Gastroesophageal sphincter (tissue), 4 donors: ENCODE data around the gene C1orf50. TPM values are rescaled to one million over a fixed set of nuclear protein-coding genes. Genes with fewer than 3 reads are reported as not detected.
A peak's percentile ranks its signal among the peaks of the same experiment; 100 is the strongest.

Experiments
- ATAC-seq: fragments of 150-250 bp; one replicate; pipeline ENCODE4 v1.9.1; 2016; ENCODE audit warnings: mild to moderate bottlenecking, moderate library complexity
- H3K27ac ChIP-seq, 4 donors: fragments of 200-600 bp; sonication (generic) in 3 of 4; 1 replicate in 3 of 4; 2 replicates in 1 of 4; pipeline ENCODE4 v1.5.1; 2016 to 2019
- H3K27me3 ChIP-seq: fragments of 200-600 bp; sonication (generic); one replicate; pipeline ENCODE4 v1.5.1; 2019
- H3K36me3 ChIP-seq, 2 donors: fragments of 200-600 bp; sonication (generic); one replicate each; pipeline ENCODE4 v1.5.1; 2019; ENCODE audit warnings: control low read depth in 1 of 2
- H3K4me1 ChIP-seq, 3 donors: fragments of 200-600 bp; sonication (generic); 1 replicate in 2 of 3; 2 replicates in 1 of 3; pipeline ENCODE4 v1.5.1; 2016 to 2019; ENCODE audit warnings: control low read depth in 2 of 3
- H3K4me3 ChIP-seq, 2 donors: fragments of 200-600 bp; sonication (generic); one replicate each; pipeline ENCODE4 v1.5.1; 2019; ENCODE audit warnings: mild to moderate bottlenecking in 1 of 2, moderate library complexity in 1 of 2
- H3K9me3 ChIP-seq, 3 donors: fragments of 200-600 bp; sonication (generic); one replicate each; pipeline ENCODE4 v1.5.1; 2017 to 2019; ENCODE audit warnings: control low read depth in 2 of 3
- EP300 ChIP-seq: sonication (generic); formaldehyde crosslinking; IDR thresholded peaks from one replicate; pipeline ENCODE4 v1.6.1; 2017; ENCODE audit warnings: antibody characterized with exemption, mild to moderate bottlenecking
- POLR2A ChIP-seq, 2 donors: fragments of 450-650 bp; IDR thresholded peaks; one replicate each; pipeline ENCODE4 v1.6.1; 2017; ENCODE audit warnings: antibody characterized with exemption in 2 of 2, mild to moderate bottlenecking in 2 of 2, moderate library complexity in 1 of 2
- POLR2AphosphoS5 ChIP-seq: sonication (generic); formaldehyde crosslinking; IDR thresholded peaks from one replicate; pipeline ENCODE4 v1.6.1; 2017; ENCODE audit warnings: antibody characterized with exemption
- WGBS, 2 donors: methylation state at CpG; one replicate each; pipeline ENCODE4 v1.1.5; 2018; ENCODE audit warnings: low coverage in 1 of 2; 5-methylcytosine and 5-hydroxymethylcytosine counted together
- total RNA-seq, 4 donors: library from RNA; depleted of rRNA; stranded (reverse); fragments of >200 nt; gene quantifications; one replicate each; pipeline ENCODE4 v1.1.0, GENCODE V29; 2016
- TF ChIP-seq, protein P1 (sequence below), 4 experiments: fragments of 200-600 bp in 2 of 4; fragments of 450-650 bp in 2 of 4; sonication (generic) in 1 of 4; IDR thresholded peaks; one replicate each; pipeline ENCODE4 v1.5.1; 2017 to 2019; ENCODE audit warnings: antibody characterized with exemption in 4 of 4, mild to moderate bottlenecking in 2 of 4, moderate library complexity in 2 of 4

Gene C1orf50
- total RNA-seq, 4 donors from 2014 or later = 4.0 to 8.8 (median 8.0) TPM

DNA sequence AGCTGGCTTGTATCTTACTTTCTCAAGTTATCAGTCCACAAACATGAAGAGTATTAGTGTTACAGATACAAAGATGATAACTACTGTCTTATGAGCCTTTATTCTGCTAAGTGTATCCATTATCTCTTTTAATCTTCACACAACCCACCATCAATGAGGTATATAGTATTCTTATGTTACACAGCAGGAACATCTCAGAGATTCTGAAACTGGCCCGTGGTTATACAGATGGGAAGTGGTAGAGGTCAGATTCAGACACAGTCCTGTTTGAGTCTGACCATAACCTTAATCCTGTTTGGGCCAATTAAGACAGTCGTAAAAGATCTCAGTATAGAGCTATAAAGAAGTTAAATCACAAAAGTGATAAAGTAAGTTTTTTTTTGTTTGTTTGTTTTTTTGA lies 12.7 kb downstream of the C1orf50 start:
- ATAC-seq = no peak
- peaks cover 2 to 82% of the 10 kb centered on the region in 2 donors for H3K36me3 ChIP-seq
- 91 to 100% methylated on average over 1 to 2 of the region's 2 CpGs for WGBS, 2 donors

DNA sequence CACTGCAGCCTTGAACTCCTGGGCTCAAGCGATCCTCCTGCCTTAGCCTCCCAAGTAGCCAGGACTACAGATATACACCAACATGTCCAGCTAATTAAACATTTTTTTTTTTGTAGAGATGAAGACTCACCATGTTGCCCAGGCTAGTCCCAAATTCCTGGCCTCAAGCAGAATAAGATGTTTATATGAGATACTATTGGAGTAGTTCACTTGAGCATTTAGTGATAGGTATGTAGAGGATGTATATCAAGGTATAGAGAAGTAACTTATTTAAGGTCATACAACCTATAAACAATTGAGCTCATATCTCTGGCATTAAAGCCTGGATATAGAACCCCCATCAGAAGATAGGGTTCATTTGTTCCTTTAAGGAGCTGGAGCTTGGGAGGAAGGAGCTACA lies 13.1 kb downstream of the C1orf50 start:
- WGBS, 2 donors = 100% methylated on average over 1 of the region's 1 CpG
- H3K27me3 ChIP-seq = no peaks in the 10 kb centered on the region

More for the DNA sequence above, 12.7 kb downstream of the C1orf50 start:
- peaks cover 0 to 2% (median under 1%) of the 10 kb centered on the region in 3 donors for H3K4me1 ChIP-seq
- no peak overlapping the region for H3K27ac ChIP-seq
- TF ChIP-seq POLR2A (IDR thresholded peaks at IDR 0.05) = no peak
- no peak for TF ChIP-seq EP300
- TF ChIP-seq, protein P1, sequence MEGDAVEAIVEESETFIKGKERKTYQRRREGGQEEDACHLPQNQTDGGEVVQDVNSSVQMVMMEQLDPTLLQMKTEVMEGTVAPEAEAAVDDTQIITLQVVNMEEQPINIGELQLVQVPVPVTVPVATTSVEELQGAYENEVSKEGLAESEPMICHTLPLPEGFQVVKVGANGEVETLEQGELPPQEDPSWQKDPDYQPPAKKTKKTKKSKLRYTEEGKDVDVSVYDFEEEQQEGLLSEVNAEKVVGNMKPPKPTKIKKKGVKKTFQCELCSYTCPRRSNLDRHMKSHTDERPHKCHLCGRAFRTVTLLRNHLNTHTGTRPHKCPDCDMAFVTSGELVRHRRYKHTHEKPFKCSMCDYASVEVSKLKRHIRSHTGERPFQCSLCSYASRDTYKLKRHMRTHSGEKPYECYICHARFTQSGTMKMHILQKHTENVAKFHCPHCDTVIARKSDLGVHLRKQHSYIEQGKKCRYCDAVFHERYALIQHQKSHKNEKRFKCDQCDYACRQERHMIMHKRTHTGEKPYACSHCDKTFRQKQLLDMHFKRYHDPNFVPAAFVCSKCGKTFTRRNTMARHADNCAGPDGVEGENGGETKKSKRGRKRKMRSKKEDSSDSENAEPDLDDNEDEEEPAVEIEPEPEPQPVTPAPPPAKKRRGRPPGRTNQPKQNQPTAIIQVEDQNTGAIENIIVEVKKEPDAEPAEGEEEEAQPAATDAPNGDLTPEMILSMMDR (IDR thresholded peaks at IDR 0.05) = no peak
- no peak for TF ChIP-seq POLR2AphosphoS5
- no peaks in the 10 kb centered on the region for H3K9me3 ChIP-seq
- no peaks in the 10 kb centered on the region for H3K27me3 ChIP-seq
- H3K4me3 ChIP-seq = no peak overlapping the region

DNA sequence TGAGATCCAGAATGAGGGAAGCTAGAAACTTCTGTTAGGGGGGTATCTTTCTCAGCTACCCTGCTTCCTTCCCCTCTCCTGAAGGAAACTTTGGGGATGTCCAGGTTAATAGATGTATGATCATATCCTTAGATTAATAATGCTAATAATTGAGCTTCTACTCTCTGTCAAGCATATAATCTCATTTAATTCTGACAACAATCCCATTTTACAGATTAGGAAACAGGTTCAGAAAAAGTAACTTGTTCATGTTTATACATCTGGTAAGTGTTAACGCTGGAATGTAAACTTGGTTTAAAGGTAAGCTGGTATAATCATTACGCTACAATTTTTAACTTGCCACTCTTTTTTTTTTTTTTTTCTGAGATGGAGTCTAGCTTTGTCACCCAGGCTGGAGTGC lies 16.0 kb downstream of the C1orf50 start:
- no peak overlapping the region for H3K4me3 ChIP-seq
- WGBS, 2 donors = 100% methylated on average over 2 of the region's 2 CpGs
- no peak for ATAC-seq
- no peak overlapping the region for H3K27ac ChIP-seq
- peaks cover 0 to 48% of the 10 kb centered on the region in 2 donors for H3K36me3 ChIP-seq
- no peaks in the 10 kb centered on the region for H3K27me3 ChIP-seq
- peaks cover 0 to 14% (median 4%) of the 10 kb centered on the region in 3 donors for H3K4me1 ChIP-seq
- TF ChIP-seq EP300 (no peak), POLR2A (IDR thresholded peaks at IDR 0.05) (no peak), POLR2AphosphoS5 (no peak)
- TF ChIP-seq, protein P1 (IDR thresholded peaks at IDR 0.05) = no peak
- no peaks in the 10 kb centered on the region for H3K9me3 ChIP-seq

More for the DNA sequence above, 13.1 kb downstream of the C1orf50 start:
- Histone ChIP-seq H3K9me3 (no peaks in the 10 kb centered on the region), H3K4me1 (peaks cover 0 to 6% (median 4%) of the 10 kb centered on the region in 3 donors), H3K27ac (no peak overlapping the region), H3K4me3 (no peak overlapping the region), H3K36me3 (peaks cover 2 to 77% of the 10 kb centered on the region in 2 donors)
- ATAC-seq = no peak
- no peak for TF ChIP-seq POLR2A (IDR thresholded peaks at IDR 0.05)
- TF ChIP-seq POLR2AphosphoS5 = no peak
- TF ChIP-seq, protein P1 (IDR thresholded peaks at IDR 0.05) = no peak
- no peak for TF ChIP-seq EP300

DNA sequence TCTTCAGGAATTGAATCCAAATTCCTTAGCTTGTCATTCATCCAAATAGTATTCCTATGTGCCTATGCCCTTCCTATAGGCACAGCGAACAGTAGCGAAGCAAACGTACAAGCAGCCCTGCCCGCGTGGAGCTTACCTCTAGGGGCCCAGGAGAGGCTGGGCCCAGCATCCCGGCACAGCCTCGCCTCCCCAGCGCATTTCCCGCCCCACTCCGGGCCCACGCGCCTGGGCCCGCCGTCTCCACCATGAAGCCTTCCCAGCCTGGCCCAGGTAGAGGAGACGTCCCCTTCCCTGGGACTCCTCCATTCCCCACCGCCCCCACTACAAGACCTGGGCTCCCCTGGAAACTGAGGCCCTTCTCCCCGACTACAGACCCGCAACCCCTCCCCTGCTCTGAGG lies 17.5 kb downstream of the C1orf50 start:
- H3K4me1 ChIP-seq = peaks cover 0 to 14% (median 4%) of the 10 kb centered on the region in 3 donors
- no peak for TF ChIP-seq POLR2AphosphoS5
- TF ChIP-seq, protein P1 (IDR thresholded peaks at IDR 0.05) = no peak
- TF ChIP-seq POLR2A (IDR thresholded peaks at IDR 0.05) = no peak
- TF ChIP-seq EP300 = no peak
- H3K4me3 ChIP-seq = peak overlapping the region in 1 of 2 donors; percentile 53
- peak overlapping the region in 1 of 4 donors; percentile 20 for H3K27ac ChIP-seq
- WGBS, 2 donors = no CpG with 5 or more reads among the region's 18 CpGs
- no peaks in the 10 kb centered on the region for H3K27me3 ChIP-seq
- no peaks in the 10 kb centered on the region for H3K9me3 ChIP-seq
- ATAC-seq = no peak
- peaks cover 0 to 33% of the 10 kb centered on the region in 2 donors for H3K36me3 ChIP-seq

DNA sequence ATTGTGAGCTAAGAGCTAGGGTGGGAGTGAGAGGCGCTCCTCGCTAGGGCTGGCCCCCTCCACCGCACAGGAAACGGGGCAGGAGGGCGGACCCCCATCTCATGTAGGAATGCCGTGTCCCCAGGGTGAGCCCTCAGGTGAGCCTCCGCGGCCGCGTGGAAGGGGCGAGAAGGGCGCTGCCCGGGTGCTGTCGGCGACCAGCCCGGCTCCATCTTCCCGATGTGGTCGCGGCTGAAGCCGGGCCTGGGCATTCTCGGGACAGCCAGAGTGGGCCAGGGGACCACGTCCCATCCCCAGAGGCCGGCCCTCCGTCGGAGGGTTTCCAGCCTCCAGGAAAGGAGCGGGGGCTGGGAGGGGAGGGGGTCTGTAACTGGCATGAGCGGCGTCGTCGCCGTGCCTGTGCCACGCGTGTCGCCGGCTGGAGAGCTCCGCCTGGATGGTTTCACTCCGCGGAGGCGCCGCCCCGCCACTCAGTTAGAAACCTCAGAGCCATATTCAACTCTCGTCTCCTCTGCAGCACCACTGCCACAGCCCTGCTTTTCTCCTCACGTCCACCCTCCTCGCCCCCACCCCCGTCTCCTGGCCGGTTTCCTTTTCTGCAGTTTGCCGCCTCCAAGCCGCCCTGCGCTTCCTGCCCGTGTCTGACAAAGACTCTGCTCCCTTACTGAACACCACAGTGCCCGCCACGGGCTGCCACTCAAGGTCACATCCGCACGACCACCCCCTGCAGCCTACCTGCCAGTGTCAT lies 18.1 kb downstream of the C1orf50 start, which contains the start of gene TMEM269:
TMEM269 (plus strand) TSS at position 46 of the 748 bp plus-strand sequence. CDS start 4,903 bp downstream, outside the sequence.
- Histone ChIP-seq H3K27me3 (no peaks in the 10 kb centered on the region), H3K9me3 (no peaks in the 10 kb centered on the region), H3K36me3 (peaks cover 0 to 29% of the 10 kb centered on the region in 2 donors), H3K4me3 (peak within 1 kb of the TSS; percentile 5 to 53), H3K4me1 (peaks cover 0 to 14% (median 4%) of the 10 kb centered on the region in 3 donors), H3K27ac (peak within 1 kb of the TSS in 1 of 4 donors; percentile 20)
- 2 to 6% methylated on average over 7 to 11 of the region's 54 CpGs for WGBS, 2 donors
- ATAC-seq = peak; percentile 59
- TF ChIP-seq, protein P1 (IDR thresholded peaks at IDR 0.05) = no peak
- TF ChIP-seq POLR2A (IDR thresholded peaks at IDR 0.05) = no peak
- TF ChIP-seq POLR2AphosphoS5 = no peak
- no peak for TF ChIP-seq EP300
